HG03103 (cell line): Measurements from ENCODE around the gene CLCN7.

Source experiments
- ATAC-seq: cut with Tn5 transposase; IDR thresholded peaks from one replicate; pipeline ENCODE4 v1.9.1; 2021; ENCODE audit warnings: low read depth; ENCODE audit not compliant: unreplicated experiment

CLCN7 gene

GRCh38 chr16:1432388-1433262 is 42.2 kb downstream of the CLCN7 start:
- ATAC-seq, result no peak

GRCh38 chr16:1431497-1432270 is 43.1 kb downstream of the CLCN7 start:
- no peak for ATAC-seq

- no peak for ATAC-seq
Measured at GRCh38 chr16:1430759-1431496, 43.9 kb downstream of the CLCN7 start, which contains the start of gene PERCC1. Gene PERCC1 (plus strand): TSS chr16:1431078. CDS start chr16:1432594, 1,516 bp downstream.

- no peak for ATAC-seq
Measured at GRCh38 chr16:1430214-1430758, 44.5 kb downstream of the CLCN7 start.

- no peak for ATAC-seq
Measured at GRCh38 chr16:1429631-1430030, 45.2 kb downstream of the CLCN7 start.

- no peak for ATAC-seq
Measured at GRCh38 chr16:1429012-1429411, 45.8 kb downstream of the CLCN7 start.

GRCh38 chr16:1428511-1428910 is 46.3 kb downstream of the CLCN7 start:
- ATAC-seq, result no peak

- ATAC-seq, result no peak
Measured at GRCh38 chr16:1427473-1428461, 47.1 kb downstream of the CLCN7 start.

- no peak for ATAC-seq
Measured at GRCh38 chr16:1426734-1427471, 47.9 kb downstream of the CLCN7 start.

GRCh38 chr16:1425616-1426370 is 49.0 kb downstream of the CLCN7 start:
- ATAC-seq, result no peak

- ATAC-seq, result no peak
Measured at GRCh38 chr16:1424028-1424427, 50.8 kb downstream of the CLCN7 start.

- ATAC-seq, result no peak
Measured at GRCh38 chr16:1422076-1422475, 52.8 kb downstream of the CLCN7 start.

GRCh38 chr16:1420111-1420539 is 54.7 kb downstream of the CLCN7 start:
- peak; percentile 6 for ATAC-seq

- no peak for ATAC-seq
Measured at GRCh38 chr16:1416521-1416941, 58.3 kb downstream of the CLCN7 start.

- no peak for ATAC-seq
Measured at GRCh38 chr16:1414532-1415260, 60.1 kb downstream of the CLCN7 start, which contains the start of gene UNKL. Gene UNKL (minus strand): TSS chr16:1414704. CDS start chr16:1414691, 13 bp downstream.

- ATAC-seq, result no peak
Measured at GRCh38 chr16:1413684-1414531, 60.9 kb downstream of the CLCN7 start.
